GM11168 (cell line): ENCODE measurements around the gene NXPH2.

Experiments
- in situ Hi-C: fragments of 300-500 bp; cut with MboI; formaldehyde crosslinking; loops from one replicate; pipeline ENCODE4 v1.12.0; 2022; ENCODE audit warnings: low sequenced_read_pairs; ENCODE audit not compliant: unreplicated experiment

Gene NXPH2

GRCh38 chr2:138713504-138713903 lies 66.7 kb downstream of the NXPH2 start:
- in situ Hi-C loops = no loop called here

GRCh38 chr2:138713069-138713496 lies 67.1 kb downstream of the NXPH2 start:
- in situ Hi-C loops = no loop called here

- in situ Hi-C loops = no loop called here
Measured at GRCh38 chr2:138712212-138712979, 67.8 kb downstream of the NXPH2 start.

GRCh38 chr2:138711812-138712211 lies 68.4 kb downstream of the NXPH2 start:
- in situ Hi-C loops = no loop called here

GRCh38 chr2:138708682-138709241 lies 71.4 kb downstream of the NXPH2 start:
- in situ Hi-C loops = no loop called here

- in situ Hi-C loops = no loop called here
Measured at GRCh38 chr2:138707392-138708074, 72.7 kb downstream of the NXPH2 start.

- in situ Hi-C loops = no loop called here
Measured at GRCh38 chr2:138703242-138703641, 76.9 kb downstream of the NXPH2 start.

GRCh38 chr2:138700716-138701115 lies 79.5 kb downstream of the NXPH2 start:
- in situ Hi-C loops = no loop called here

GRCh38 chr2:138699421-138699820 lies 80.8 kb downstream of the NXPH2 start:
- in situ Hi-C loops = no loop called here

- in situ Hi-C loops = no loop called here
Measured at GRCh38 chr2:138698428-138698827, 81.8 kb downstream of the NXPH2 start.

GRCh38 chr2:138691667-138692066 lies 88.5 kb downstream of the NXPH2 start:
- in situ Hi-C loops = no loop called here

GRCh38 chr2:138689705-138690104 lies 90.5 kb downstream of the NXPH2 start:
- in situ Hi-C loops = no loop called here

- in situ Hi-C loops = no loop called here
Measured at GRCh38 chr2:138682163-138682562, 98.0 kb downstream of the NXPH2 start.

- in situ Hi-C loops = no loop called here
Measured at GRCh38 chr2:138677221-138677620, 103.0 kb downstream of the NXPH2 start.

- in situ Hi-C loops = no loop called here
Measured at GRCh38 chr2:138676619-138677021, 103.6 kb downstream of the NXPH2 start.

GRCh38 chr2:138671566-138671965 lies 108.6 kb downstream of the NXPH2 start:
- in situ Hi-C loops = no loop called here

- in situ Hi-C loops = no loop called here
Measured at GRCh38 chr2:138670734-138671133, 109.5 kb downstream of the NXPH2 start.

GRCh38 chr2:138665937-138666336 lies 114.3 kb downstream of the NXPH2 start:
- in situ Hi-C loops = no loop called here

- in situ Hi-C loops = no loop called here
Measured at GRCh38 chr2:138658187-138658894, 121.8 kb downstream of the NXPH2 start.

GRCh38 chr2:138654146-138654545 lies 126.0 kb downstream of the NXPH2 start:
- in situ Hi-C loops = no loop called here

- in situ Hi-C loops = no loop called here
Measured at GRCh38 chr2:138652378-138652777, 127.8 kb downstream of the NXPH2 start.
